ENCODE data around the gene ALOX15.

DNA sequence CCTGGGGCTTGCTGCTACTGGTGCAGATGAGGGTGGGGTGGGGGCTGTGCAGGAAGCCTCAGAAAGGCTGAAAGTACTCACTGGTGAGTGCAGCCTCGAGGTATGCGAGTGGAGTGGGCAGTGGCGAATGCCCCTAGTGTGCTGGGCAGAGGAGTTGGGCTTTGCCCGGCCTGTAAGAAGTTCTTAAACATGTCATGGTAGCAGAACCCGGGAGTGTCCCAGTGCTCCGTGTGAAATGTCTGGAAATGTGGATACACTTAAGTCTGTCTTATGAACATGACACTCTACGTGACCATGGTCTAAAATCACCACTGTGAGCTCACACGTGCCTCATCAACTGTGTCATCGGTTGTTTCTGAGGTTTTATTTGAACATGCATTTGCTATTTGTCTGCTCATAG is 55.4 kb downstream of the ALOX15 start:
- no peak for TF ChIP-seq POLR2AphosphoS5 (IDR thresholded peaks at IDR 0.05; ENCODE audit: low read depth, low read length)
- TF ChIP-seq, protein P1, sequence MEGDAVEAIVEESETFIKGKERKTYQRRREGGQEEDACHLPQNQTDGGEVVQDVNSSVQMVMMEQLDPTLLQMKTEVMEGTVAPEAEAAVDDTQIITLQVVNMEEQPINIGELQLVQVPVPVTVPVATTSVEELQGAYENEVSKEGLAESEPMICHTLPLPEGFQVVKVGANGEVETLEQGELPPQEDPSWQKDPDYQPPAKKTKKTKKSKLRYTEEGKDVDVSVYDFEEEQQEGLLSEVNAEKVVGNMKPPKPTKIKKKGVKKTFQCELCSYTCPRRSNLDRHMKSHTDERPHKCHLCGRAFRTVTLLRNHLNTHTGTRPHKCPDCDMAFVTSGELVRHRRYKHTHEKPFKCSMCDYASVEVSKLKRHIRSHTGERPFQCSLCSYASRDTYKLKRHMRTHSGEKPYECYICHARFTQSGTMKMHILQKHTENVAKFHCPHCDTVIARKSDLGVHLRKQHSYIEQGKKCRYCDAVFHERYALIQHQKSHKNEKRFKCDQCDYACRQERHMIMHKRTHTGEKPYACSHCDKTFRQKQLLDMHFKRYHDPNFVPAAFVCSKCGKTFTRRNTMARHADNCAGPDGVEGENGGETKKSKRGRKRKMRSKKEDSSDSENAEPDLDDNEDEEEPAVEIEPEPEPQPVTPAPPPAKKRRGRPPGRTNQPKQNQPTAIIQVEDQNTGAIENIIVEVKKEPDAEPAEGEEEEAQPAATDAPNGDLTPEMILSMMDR (IDR thresholded peaks at IDR 0.05) = no peak

Data from Panc1 (cell line).